DMS 273 treated with DMSO at 0.1 percent for 48 hours (cell line): Measurements from ENCODE around the gene NTN5.

Experiments
- DNase-seq: peaks from one replicate; lab custom pipeline; 2025; lab: John Stamatoyannopoulos, UW

NTN5 gene

DNA sequence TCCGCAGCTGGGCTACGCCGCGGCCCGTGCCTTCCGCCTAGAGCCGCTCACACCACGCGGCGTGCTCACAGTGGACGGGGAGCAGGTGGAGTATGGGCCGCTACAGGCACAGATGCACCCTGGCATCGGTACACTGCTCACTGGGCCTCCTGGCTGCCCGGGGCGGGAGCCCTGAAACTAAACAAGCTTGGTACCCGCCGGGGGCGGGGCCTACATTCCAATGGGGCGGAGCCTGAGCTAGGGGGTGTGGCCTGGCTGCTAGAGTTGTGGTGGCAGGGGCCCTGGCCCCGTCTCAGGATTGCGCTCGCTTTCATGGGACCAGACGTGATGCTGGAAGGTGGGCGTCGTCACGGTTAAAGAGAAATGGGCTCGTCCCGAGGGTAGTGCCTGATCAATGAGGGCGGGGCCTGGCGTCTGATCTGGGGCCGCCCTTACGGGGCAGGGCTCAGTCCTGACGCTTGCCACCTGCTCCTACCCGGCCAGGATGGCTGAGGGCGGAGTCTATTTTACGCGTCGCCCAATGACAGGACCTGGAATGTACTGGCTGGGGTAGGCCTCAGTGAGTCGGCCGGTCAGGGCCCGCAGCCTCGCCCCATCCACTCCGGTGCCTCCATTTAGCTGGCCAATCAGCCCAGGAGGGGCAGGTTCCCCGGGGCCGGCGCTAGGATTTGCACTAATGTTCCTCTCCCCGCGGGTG, 43.1 kb downstream of the NTN5 start:
- DNase-seq = no peak

DNA sequence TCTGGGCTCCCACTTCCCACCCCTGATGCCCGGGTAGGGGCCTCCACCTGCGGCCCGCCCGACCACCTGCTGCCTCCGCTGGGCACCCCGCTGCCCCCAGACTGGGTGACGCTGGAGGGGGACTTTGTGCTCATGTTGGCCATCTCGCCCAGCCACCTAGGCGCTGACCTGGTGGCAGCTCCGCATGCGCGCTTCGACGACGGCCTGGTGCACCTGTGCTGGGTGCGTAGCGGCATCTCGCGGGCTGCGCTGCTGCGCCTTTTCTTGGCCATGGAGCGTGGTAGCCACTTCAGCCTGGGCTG, 43.6 kb downstream of the NTN5 start:
- DNase-seq = no peak

- no peak for DNase-seq
These were observed 44.1 kb downstream of the NTN5 start for GRCh38 chr19:48628486-48629296.

- DNase-seq = no peak
These were observed 44.9 kb downstream of the NTN5 start for GRCh38 chr19:48627865-48628314.

GRCh38 chr19:48627201-48627864, 45.5 kb downstream of the NTN5 start:
- no peak for DNase-seq

- no peak for DNase-seq
These were observed 46.9 kb downstream of the NTN5 start for GRCh38 chr19:48625891-48626327.

GRCh38 chr19:48624791-48625723, 47.8 kb downstream of the NTN5 start:
- no peak for DNase-seq

DNA sequence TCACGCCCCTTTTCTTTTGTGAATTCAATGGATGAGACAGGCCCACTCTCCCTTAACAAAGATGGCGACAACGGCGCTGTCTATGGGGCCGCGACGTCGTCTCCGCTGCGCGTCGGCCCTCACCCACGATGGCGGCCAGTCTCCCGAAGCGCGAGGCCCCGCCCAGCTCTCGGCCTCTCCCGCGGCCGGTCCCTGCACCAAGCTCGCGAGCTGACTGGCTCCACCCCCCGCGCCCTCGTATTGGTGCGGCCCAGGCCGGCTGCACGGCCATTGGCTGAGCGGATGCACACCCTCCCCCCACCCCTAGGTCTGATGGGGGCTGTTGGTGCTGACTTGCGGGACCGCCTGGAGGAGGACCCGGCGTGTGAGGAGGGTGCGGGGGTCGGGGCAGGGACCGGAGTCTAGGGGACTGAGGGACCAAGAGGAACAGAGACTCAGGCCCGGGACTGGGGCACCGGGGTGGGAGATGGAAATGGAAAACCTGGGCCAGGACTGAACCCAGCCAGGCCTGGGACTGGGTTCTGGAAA, 48.7 kb downstream of the NTN5 start:
- DNase-seq = peak; percentile 95

- peak; percentile 58 for DNase-seq
These were observed 49.2 kb downstream of the NTN5 start for GRCh38 chr19:48623556-48624066.

DNA sequence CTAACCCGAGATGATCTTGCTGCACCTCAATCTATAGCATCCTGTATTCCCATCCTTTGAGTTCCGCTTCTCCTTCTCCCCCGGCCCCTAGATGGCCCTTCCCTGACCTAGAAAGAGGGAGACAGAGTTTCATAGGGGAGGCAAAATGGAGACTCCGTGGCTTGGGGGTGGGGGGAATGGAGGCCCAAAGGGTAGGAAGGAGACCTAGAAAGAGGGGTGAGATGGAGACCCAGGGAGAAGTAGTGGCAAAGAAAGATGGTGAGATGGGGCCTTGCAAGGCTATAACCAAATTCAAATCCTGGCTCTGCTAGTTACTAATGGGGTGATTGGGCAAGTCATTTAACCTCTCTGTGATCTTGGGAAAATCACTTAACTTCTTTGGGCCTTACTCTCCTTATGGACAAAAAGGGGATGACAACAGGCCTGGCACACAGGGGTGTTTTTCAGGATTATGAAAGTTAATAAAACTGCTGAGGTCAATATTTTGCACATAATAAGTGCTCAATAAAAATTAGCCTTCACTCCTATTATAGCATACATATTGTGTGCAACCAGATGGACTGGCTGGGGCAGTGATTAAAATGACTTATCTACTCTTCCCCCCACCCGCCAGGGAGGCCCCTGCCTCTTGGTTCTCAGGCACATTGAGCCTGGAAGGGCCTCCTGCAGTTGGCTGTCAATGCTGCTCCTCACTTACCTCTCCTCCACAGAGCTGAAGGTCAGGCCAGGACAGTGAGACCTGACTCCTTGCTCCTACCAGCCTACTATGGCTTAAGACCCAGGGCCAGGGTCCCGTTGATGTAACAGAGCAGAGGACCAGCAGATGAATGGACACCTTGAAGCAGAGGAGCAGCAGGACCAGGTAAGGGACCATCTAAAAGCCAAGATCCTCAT, 52.9 kb downstream of the NTN5 start:
- no peak for DNase-seq

GRCh38 chr19:48618916-48619691, 53.7 kb downstream of the NTN5 start, which contains the start of the genes RPL18 and SPHK2:
Gene RPL18 (minus strand): TSS chr19:48619178. CDS start chr19:48619143, 35 bp downstream.
Gene SPHK2 (plus strand): TSS chr19:48619506. CDS start chr19:48620515, 1,009 bp downstream.
- DNase-seq = peak; percentile 99

GRCh38 chr19:48618278-48618915, 54.4 kb downstream of the NTN5 start:
- no peak for DNase-seq

GRCh38 chr19:48617146-48617937, 55.5 kb downstream of the NTN5 start:
- no peak for DNase-seq

DNA sequence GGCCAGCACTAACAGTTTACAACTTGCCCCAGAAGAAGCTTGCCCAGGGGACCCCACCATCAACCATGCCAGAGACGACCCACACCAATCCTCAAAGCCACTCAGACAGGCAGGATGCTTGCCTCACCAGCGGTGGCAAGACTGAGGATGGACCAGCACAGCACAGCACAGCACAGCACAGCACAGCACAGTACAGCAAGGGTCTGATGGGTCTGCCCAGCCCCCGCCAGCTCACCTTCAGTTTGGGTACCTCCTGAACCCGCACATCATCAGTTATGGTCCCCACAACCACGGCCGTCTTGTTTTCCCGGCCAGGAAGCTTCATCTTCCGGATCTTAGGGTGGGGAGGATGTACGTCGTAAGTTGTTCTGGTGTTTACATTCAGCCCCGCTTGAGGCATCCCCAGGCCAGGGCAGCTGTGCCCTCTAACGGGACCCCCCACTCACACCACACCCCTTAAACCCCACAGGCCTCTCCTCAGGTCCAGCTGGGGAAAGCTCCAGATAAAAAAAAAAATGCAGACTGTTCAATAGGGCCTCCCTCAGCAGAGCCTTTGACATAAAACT, 56.2 kb downstream of the NTN5 start:
- DNase-seq = no peak

DNA sequence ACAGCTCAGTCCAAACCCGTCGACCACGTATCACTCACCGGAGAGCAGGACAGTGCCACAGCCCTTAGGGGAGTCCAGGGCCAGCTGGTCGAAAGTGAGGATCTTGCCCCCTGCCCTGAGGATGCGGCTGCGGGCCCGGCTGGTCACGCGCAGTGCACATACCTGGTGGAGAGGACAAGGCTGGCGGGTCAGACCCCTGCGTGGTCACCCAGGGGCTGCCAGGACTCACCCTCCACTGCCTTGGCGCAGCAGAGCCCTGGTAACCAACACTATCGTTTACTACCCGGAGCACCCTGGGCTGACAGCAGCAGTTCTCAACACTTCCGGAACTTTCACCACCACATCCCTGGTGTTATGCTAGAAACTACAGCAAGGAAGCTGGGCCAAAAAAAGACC, 56.8 kb downstream of the NTN5 start:
- DNase-seq = no peak

GRCh38 chr19:48615231-48616040, 57.4 kb downstream of the NTN5 start:
- no peak for DNase-seq
